Urothelium cell line (cell line): ENCODE measurements around the gene RAB33A.
"Not testable (repeated sequence)": the region's sequence is repeated elsewhere in the genome, so short reads cannot be mapped to it uniquely, and the experiment has no call there.

ENCODE experiments used
- DNase-seq: peaks from one replicate; pipeline ENCODE4 v3.0.0; 2011; ENCODE audit warnings: low spot score, mixed read lengths
- FAIRE-seq: peaks from 2 replicates; lab custom pipeline; 2011; peaks lifted over from hg19 to GRCh38; lab: Jason Lieb, UNC

RAB33A gene

DNA sequence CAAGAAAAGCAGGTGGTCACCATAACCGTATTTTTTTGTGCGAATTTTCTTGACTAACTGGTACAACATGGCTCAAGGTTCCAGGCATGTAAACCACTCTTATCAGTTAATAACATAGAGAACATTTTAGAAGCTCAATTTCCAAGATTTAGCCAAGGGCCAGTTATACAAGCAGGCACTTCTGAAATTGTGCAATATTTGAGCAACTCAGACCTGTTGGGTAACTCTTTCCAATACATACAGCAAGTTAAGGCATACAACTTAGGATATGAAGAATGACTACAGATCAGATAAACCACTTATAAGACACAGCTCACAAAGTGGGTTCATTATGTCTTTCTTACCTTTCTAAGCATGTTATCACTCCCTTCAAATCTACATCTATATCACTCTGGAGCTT, 53.0 kb downstream of the RAB33A start:
- FAIRE-seq (no peak), DNase-seq (no peak)

DNA sequence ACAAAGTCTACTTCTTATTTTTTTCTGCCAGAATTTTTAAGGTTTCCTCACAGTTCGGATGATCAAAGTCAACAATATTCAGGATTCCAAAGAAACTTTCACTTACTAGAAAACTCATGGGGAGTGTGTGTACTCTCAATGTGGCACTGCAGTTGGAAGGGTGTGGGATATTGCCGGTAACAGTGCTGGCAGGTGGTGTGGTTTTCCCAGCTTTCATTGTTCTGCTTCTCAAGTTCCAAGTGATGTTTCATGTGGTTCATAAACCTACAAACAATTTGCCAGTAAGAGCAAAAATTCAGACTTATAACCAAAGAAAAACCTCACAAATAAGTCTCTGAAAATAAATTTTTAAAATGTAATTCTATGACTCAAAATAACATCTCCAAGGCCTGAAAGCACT, 57.1 kb downstream of the RAB33A start:
- FAIRE-seq (no peak), DNase-seq (no peak)

DNA sequence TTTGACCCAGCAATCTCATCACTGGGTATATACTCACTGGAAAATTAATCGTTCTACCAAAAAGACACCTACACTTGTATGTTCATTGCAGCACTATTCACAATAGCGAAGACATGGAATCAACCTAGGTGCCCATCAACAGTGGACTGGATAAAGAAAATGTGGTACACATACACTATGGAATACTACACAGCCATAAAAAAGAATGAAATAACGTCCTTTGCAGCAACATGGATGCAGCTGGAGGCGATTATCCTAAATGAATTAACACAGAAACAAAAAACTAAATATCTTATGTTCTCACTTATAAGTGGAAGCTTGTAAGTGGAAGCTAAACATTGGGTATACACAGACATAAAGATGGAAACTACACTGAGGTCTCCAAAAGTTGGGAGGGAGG, 59.4 kb downstream of the RAB33A start:
- FAIRE-seq, DNase-seq: not testable (repeated sequence)
